Liver (tissue), 9 donors: ENCODE measurements around the gene REEP3. TPM values are rescaled to one million over a fixed set of nuclear protein-coding genes. Genes with fewer than 3 reads are reported as not detected.
A peak's percentile ranks its signal among the peaks of the same experiment; 100 is the strongest.

ENCODE experiments used
- DNase-seq: peaks from one replicate; pipeline ENCODE4 v3.0.0-alpha.2; 2017; ENCODE audit warnings: low spot score
- H3K27ac ChIP-seq, 2 donors: one replicate each; pipeline ENCODE4 v1.7.0; 2013; ENCODE audit warnings: inconsistent platforms in 2 of 2, low read length in 2 of 2, control low read depth in 1 of 2, low read depth in 1 of 2, mild to moderate bottlenecking in 1 of 2
- H3K27me3 ChIP-seq, 4 donors: one replicate each; pipeline versions ENCODE4 v1.6.1 to v1.7.0; 2013; ENCODE audit warnings: low read length in 3 of 4, inconsistent platforms in 1 of 4, mild to moderate bottlenecking in 1 of 4, moderate library complexity in 1 of 4; ENCODE audit not compliant: control insufficient read depth in 4 of 4, insufficient read depth in 4 of 4
- H3K36me3 ChIP-seq, 4 donors: one replicate each; pipeline versions ENCODE4 v1.6.1 to v1.7.0; 2013; ENCODE audit warnings: low read length in 3 of 4, mild to moderate bottlenecking in 3 of 4, low read depth in 1 of 4, moderate library complexity in 1 of 4; ENCODE audit not compliant: control insufficient read depth in 4 of 4, insufficient read depth in 3 of 4
- H3K4me1 ChIP-seq, 4 donors: one replicate each; pipeline versions ENCODE4 v1.6.1 to v1.7.0; 2013; ENCODE audit warnings: low read length in 3 of 4, mild to moderate bottlenecking in 3 of 4, moderate library complexity in 1 of 4; ENCODE audit not compliant: control insufficient read depth in 4 of 4, insufficient read depth in 4 of 4
- H3K4me3 ChIP-seq, 3 donors: one replicate each; pipeline versions ENCODE4 v1.6.1 to v1.7.0; 2013; ENCODE audit warnings: low read length in 3 of 3, control low read depth in 1 of 3, low read depth in 1 of 3, mild to moderate bottlenecking in 1 of 3
- H3K9ac ChIP-seq, 2 donors: one replicate each; pipeline ENCODE4 v1.7.0; 2013; ENCODE audit warnings: low read length in 2 of 2, mild to moderate bottlenecking in 2 of 2, moderate library complexity in 2 of 2, control low read depth in 1 of 2, low read depth in 1 of 2
- H3K9me3 ChIP-seq, 4 donors: one replicate each; pipeline versions ENCODE4 v1.6.1 to v1.7.0; 2013; ENCODE audit warnings: low read length in 3 of 4; ENCODE audit not compliant: control insufficient read depth in 4 of 4
- CTCF ChIP-seq: fragments of 150-350 bp; IDR thresholded peaks from 2 replicates; pipeline ENCODE4 v1.5.1; 2017; ENCODE audit warnings: improper control_type of control experiment, low read depth, low read length; ENCODE audit not compliant: missing input control
- EGR1 ChIP-seq, 2 donors: IDR thresholded peaks; 2 replicates each; pipeline ENCODE4 v1.6.1; 2016 to 2018; ENCODE audit warnings: antibody characterized with exemption in 2 of 2, low read depth in 2 of 2
- FOXA2 ChIP-seq: IDR thresholded peaks from 2 replicates; pipeline ENCODE4 v1.6.1; 2016; ENCODE audit warnings: antibody characterized with exemption
- GABPA ChIP-seq, 2 donors: IDR thresholded peaks in 1 of 2; conservative IDR thresholded peaks in 1 of 2; 2 replicates each; pipeline ENCODE4 v1.6.1; 2016; ENCODE audit warnings: antibody characterized with exemption in 2 of 2, mild to moderate bottlenecking in 1 of 2, moderate library complexity in 1 of 2
- HNF4A ChIP-seq, 2 donors: conservative IDR thresholded peaks; 2 replicates each; pipeline ENCODE4 v1.6.1; 2016; ENCODE audit warnings: antibody characterized with exemption in 2 of 2, mild to moderate bottlenecking in 2 of 2
- HNF4G ChIP-seq: IDR thresholded peaks from 2 replicates; pipeline ENCODE4 v1.6.1; 2016; ENCODE audit warnings: antibody characterized with exemption
- JUND ChIP-seq, 2 donors: IDR thresholded peaks; 2 replicates each; pipeline ENCODE4 v1.6.1; 2016; ENCODE audit warnings: antibody characterized with exemption in 2 of 2
- NR2F2 ChIP-seq: IDR thresholded peaks from 2 replicates; pipeline ENCODE4 v1.6.1; 2016; ENCODE audit warnings: antibody characterized with exemption
- RAD21 ChIP-seq, 2 donors: IDR thresholded peaks; 2 replicates each; pipeline ENCODE4 v1.6.1; 2016; ENCODE audit warnings: antibody characterized with exemption in 2 of 2, mild to moderate bottlenecking in 2 of 2
- REST ChIP-seq: IDR thresholded peaks from 2 replicates; pipeline ENCODE4 v1.6.1; 2016; ENCODE audit warnings: antibody characterized with exemption, mild to moderate bottlenecking
- RXRA ChIP-seq, 2 donors: IDR thresholded peaks; 2 replicates each; pipeline ENCODE4 v1.6.1; 2017 to 2018; ENCODE audit warnings: antibody characterized with exemption in 2 of 2, mild to moderate bottlenecking in 1 of 2
- SP1 ChIP-seq: IDR thresholded peaks from 2 replicates; pipeline ENCODE4 v1.6.1; 2018; ENCODE audit warnings: antibody characterized with exemption, mild to moderate bottlenecking
- TAF1 ChIP-seq: conservative IDR thresholded peaks from 2 replicates; pipeline ENCODE4 v1.6.1; 2016; ENCODE audit warnings: antibody characterized with exemption, mild to moderate bottlenecking
- YY1 ChIP-seq: IDR thresholded peaks from 2 replicates; pipeline ENCODE4 v1.6.1; 2016; ENCODE audit warnings: antibody characterized with exemption, mild to moderate bottlenecking
- ZBTB33 ChIP-seq: IDR thresholded peaks from 2 replicates; pipeline ENCODE4 v1.6.1; 2016; ENCODE audit warnings: antibody characterized with exemption
- WGBS: extraction: QIAGEN DNeasy Blood & Tissue Kit; methylation state at CpG from one replicate; pipeline ENCODE4 v1.1.7; 2013; 5-methylcytosine and 5-hydroxymethylcytosine counted together
- polyA plus RNA-seq, 2 donors: library from polyadenylated mRNA; stranded (reverse) in 1 of 2; unstranded in 1 of 2; fragments of 200-250 nt in 1 of 2; fragments of >200 nt in 1 of 2; fragmentation: Nextera tagmentation in 1 of 2; extraction: Ambion mirVana in 1 of 2; gene quantifications; one replicate each; pipeline versions ENCODE4 v1.2.1 to v1.2.3, GENCODE V29; 2013 to 2015
- total RNA-seq, 2 donors: library from RNA; depleted of rRNA; stranded (reverse); fragments of >200 nt; gene quantifications; one replicate each; pipeline ENCODE4 v1.2.3, GENCODE V29; 2014
- TF ChIP-seq, protein P1 (sequence below): IDR thresholded peaks from 2 replicates; pipeline ENCODE4 v1.6.1; 2016; ENCODE audit warnings: antibody characterized with exemption
- TF ChIP-seq, protein P2 (sequence below): IDR thresholded peaks from 2 replicates; pipeline ENCODE4 v1.6.1; 2016; ENCODE audit warnings: antibody characterized with exemption
- donor health status: healthy.
- donor health status: healthy.
- donor health status: healthy.
- donor health status: healthy.
- donor health status: healthy.

The REEP3 gene
- total and polyA plus RNA-seq, 4 donors, result 7.9 to 26.9 (median 18.2) TPM

GRCh38 chr10:63641799-63642198 is 120.6 kb downstream of the REEP3 start:
- no peak overlapping the region for H3K27ac ChIP-seq
- WGBS, result 87% methylated on average over 5 of the region's 5 CpGs
- no peaks in the 10 kb centered on the region for H3K36me3 ChIP-seq
- H3K4me1 ChIP-seq, result peaks cover 0 to 2% (median 0%) of the 10 kb centered on the region in 4 donors
- no peaks in the 10 kb centered on the region for H3K27me3 ChIP-seq
- H3K4me3 ChIP-seq, result no peak overlapping the region
- DNase-seq, result no peak
- no peaks in the 10 kb centered on the region for H3K9me3 ChIP-seq
- no peak overlapping the region for H3K9ac ChIP-seq
- no peak for TF ChIP-seq JUND (IDR thresholded peaks at IDR 0.05)
- no peak for TF ChIP-seq HNF4A (conservative IDR thresholded peaks at IDR 0.05)
- no peak for TF ChIP-seq EGR1 (IDR thresholded peaks at IDR 0.05; ENCODE audit: low read depth in 2 of 2)
- TF ChIP-seq TAF1, result no peak
- no peak for TF ChIP-seq REST
- TF ChIP-seq, protein P1, sequence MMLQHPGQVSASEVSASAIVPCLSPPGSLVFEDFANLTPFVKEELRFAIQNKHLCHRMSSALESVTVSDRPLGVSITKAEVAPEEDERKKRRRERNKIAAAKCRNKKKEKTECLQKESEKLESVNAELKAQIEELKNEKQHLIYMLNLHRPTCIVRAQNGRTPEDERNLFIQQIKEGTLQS, result no peak
- TF ChIP-seq GABPA (IDR thresholded peaks at IDR 0.05 in 1 of 2, conservative IDR thresholded peaks at IDR 0.05 in 1 of 2), result no peak
- no peak for TF ChIP-seq NR2F2
- no peak for TF ChIP-seq FOXA2
- no peak for TF ChIP-seq ZBTB33
- no peak for TF ChIP-seq YY1
- TF ChIP-seq HNF4G, result no peak
- TF ChIP-seq, protein P2, sequence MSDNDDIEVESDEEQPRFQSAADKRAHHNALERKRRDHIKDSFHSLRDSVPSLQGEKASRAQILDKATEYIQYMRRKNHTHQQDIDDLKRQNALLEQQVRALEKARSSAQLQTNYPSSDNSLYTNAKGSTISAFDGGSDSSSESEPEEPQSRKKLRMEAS, result no peak

GRCh38 chr10:63642808-63643207 is 121.6 kb downstream of the REEP3 start:
- Histone ChIP-seq H3K9me3 (no peaks in the 10 kb centered on the region), H3K4me3 (no peak overlapping the region), H3K27me3 (no peaks in the 10 kb centered on the region), H3K4me1 (peaks cover 0 to 2% (median 0%) of the 10 kb centered on the region in 4 donors), H3K27ac (peak overlapping the region in 1 of 2 donors; percentile 19), H3K9ac (no peak overlapping the region), H3K36me3 (no peaks in the 10 kb centered on the region)
- WGBS, result 89% methylated on average over 5 of the region's 5 CpGs
- no peak for DNase-seq
- TF ChIP-seq NR2F2 (no peak), FOXA2 (no peak), RXRA (IDR thresholded peaks at IDR 0.05) (no peak), YY1 (no peak), RAD21 (IDR thresholded peaks at IDR 0.05) (no peak), SP1 (no peak), EGR1 (IDR thresholded peaks at IDR 0.05; ENCODE audit: low read depth in 2 of 2) (no peak), GABPA (IDR thresholded peaks at IDR 0.05 in 1 of 2, conservative IDR thresholded peaks at IDR 0.05 in 1 of 2) (no peak), JUND (IDR thresholded peaks at IDR 0.05) (no peak), HNF4G (no peak), ZBTB33 (no peak), CTCF (no peak)
- TF ChIP-seq, protein P2, result no peak
